GM21390 (cell line): ENCODE measurements around the gene ARTN.

ENCODE experiments used
- ATAC-seq: cut with Tn5 transposase; IDR thresholded peaks from one replicate; pipeline ENCODE4 v1.9.1; 2021; ENCODE audit not compliant: unreplicated experiment

Gene ARTN

GRCh38 chr1:43933386-43934100 is at the start of gene ARTN:
Gene ARTN, plus strand, starts transcription at chr1:43933801. Its CDS starts 1,856 bp downstream, at chr1:43935657.
- ATAC-seq: no peak

- ATAC-seq: no peak
Observed at GRCh38 chr1:43885279-43885801, 48.3 kb upstream of the ARTN start.

- ATAC-seq: no peak
Observed at GRCh38 chr1:43887748-43888147, 45.9 kb upstream of the ARTN start.

- ATAC-seq: no peak
Observed at GRCh38 chr1:43890815-43891214, 42.8 kb upstream of the ARTN start.

GRCh38 chr1:43893006-43893405 is 40.6 kb upstream of the ARTN start:
- ATAC-seq: no peak

- no peak for ATAC-seq
Observed at GRCh38 chr1:43898981-43899380, 34.6 kb upstream of the ARTN start.

- ATAC-seq: no peak
Observed at GRCh38 chr1:43900386-43900785, 33.2 kb upstream of the ARTN start.

GRCh38 chr1:43901196-43901961 is 32.2 kb upstream of the ARTN start:
- no peak for ATAC-seq

GRCh38 chr1:43902058-43902831 is 31.4 kb upstream of the ARTN start:
- no peak for ATAC-seq

GRCh38 chr1:43904660-43905551 is 28.7 kb upstream of the ARTN start:
- ATAC-seq: no peak

- ATAC-seq: no peak
Observed at GRCh38 chr1:43908226-43908625, 25.4 kb upstream of the ARTN start.

- ATAC-seq: no peak
Observed at GRCh38 chr1:43908858-43909257, 24.7 kb upstream of the ARTN start.

GRCh38 chr1:43910343-43910742 is 23.3 kb upstream of the ARTN start:
- no peak for ATAC-seq

GRCh38 chr1:43912607-43913006 is 21.0 kb upstream of the ARTN start:
- no peak for ATAC-seq

GRCh38 chr1:43913051-43913501 is 20.5 kb upstream of the ARTN start:
- no peak for ATAC-seq

GRCh38 chr1:43913666-43914360 is 19.8 kb upstream of the ARTN start:
- ATAC-seq: no peak

- ATAC-seq: no peak
Observed at GRCh38 chr1:43914576-43915525, 18.8 kb upstream of the ARTN start.

- ATAC-seq: no peak
Observed at GRCh38 chr1:43919906-43920305, 13.7 kb upstream of the ARTN start.

- ATAC-seq: no peak
Observed at GRCh38 chr1:43921022-43921421, 12.6 kb upstream of the ARTN start.
